HG03039 (cell line): ENCODE data around the gene TVP23C.

Experiments used
- ATAC-seq: cut with Tn5 transposase; IDR thresholded peaks from one replicate; pipeline ENCODE4 v1.9.1; 2021; ENCODE audit warnings: mild to moderate bottlenecking, moderate library complexity; ENCODE audit not compliant: unreplicated experiment

The TVP23C gene

GRCh38 chr17:15465045-15465701, 98.1 kb downstream of the TVP23C start:
- no peak for ATAC-seq

GRCh38 chr17:15464231-15464985, 98.9 kb downstream of the TVP23C start:
- ATAC-seq = no peak

- no peak for ATAC-seq
Measured at GRCh38 chr17:15462976-15463772, 100.1 kb downstream of the TVP23C start.

DNA sequence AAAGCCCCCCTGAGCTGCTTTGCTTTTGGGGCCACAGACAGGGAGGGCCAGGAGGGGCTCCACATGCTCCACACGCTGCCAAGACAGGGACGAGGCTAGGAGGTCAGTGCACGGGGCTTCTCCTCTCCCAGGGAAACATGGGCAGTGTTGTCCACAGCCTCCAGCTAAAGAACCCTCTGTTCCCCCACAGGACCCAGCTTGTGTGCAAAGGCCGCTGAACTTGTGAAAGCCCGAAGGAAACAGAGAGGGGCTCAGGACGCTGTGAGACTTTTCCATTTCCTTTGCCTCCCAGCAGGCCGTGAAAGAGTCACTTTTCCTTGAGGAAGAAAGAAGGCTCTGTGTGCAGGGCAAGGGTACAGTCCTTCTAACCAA, 105.6 kb downstream of the TVP23C start:
- ATAC-seq = no peak

GRCh38 chr17:15456972-15457722, 106.1 kb downstream of the TVP23C start:
- no peak for ATAC-seq

DNA sequence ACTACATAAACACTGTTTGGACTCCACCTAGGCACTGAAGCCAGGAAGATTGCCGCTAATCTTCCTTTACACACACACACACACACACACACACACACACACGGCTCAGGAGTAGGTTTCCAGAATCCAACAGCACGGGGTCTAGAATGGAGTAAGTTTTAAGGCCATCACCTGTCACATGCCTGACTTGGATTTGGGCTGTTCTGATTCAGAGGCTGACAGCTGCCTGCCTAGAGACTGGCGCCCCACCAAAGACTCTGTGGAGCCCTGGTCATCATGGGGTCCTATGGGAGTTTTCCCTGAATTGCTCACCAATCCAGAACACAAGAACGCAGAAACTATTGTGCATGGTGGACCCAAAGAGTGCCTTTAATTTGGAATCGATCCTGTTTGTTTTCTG, 106.8 kb downstream of the TVP23C start:
- ATAC-seq = no peak

GRCh38 chr17:15454346-15454745, 108.9 kb downstream of the TVP23C start:
- ATAC-seq = no peak

DNA sequence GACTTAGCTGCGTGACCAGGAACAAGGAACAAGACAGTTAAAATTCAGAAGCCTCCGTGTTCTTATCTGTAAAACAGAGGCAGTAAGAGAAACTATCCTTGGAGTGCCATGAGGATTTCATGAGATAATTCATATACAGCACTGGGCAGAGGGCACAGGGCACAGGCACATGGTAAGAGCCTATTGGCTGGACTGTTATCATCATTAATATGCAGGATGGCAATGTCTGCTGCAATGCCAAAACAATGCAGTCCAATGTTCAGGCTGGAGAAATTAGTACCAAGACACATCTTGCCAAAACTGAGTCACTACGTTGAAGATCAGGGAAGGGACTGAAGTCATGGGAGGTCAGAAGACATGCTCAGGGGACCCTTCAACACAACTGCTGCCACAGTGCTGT, 109.5 kb downstream of the TVP23C start:
- ATAC-seq = no peak

GRCh38 chr17:15453246-15453645, 110.0 kb downstream of the TVP23C start:
- ATAC-seq = no peak

GRCh38 chr17:15452746-15453145, 110.5 kb downstream of the TVP23C start:
- no peak for ATAC-seq
